Stimulated activated CD8-positive, alpha-beta memory T cell treated with anti-CD3 and anti-CD28 coated beads, Interleukin-4, amount 100 ng/mL, for 4 hours (primary cell): ENCODE results near the gene PROK2.

Experiments
- DNase-seq, 2 donors: peaks; one replicate each; pipeline ENCODE4 v3.0.0-alpha.2; 2020; ENCODE audit warnings: low read depth in 2 of 2, low spot score in 1 of 2

Gene PROK2

GRCh38 chr3:71787851-71788405 is 3.0 kb upstream of the PROK2 start:
- DNase-seq: no peak

GRCh38 chr3:71786551-71786950 is 1.6 kb upstream of the PROK2 start:
- no peak for DNase-seq

GRCh38 chr3:71786217-71786549 is 1.2 kb upstream of the PROK2 start:
- DNase-seq: no peak

- DNase-seq: no peak
Measured at GRCh38 chr3:71785532-71786216, 726 bp upstream of the PROK2 start.

GRCh38 chr3:71784201-71784913 is 591 bp downstream of the PROK2 start:
- DNase-seq: no peak

GRCh38 chr3:71783152-71783551 is 1.8 kb downstream of the PROK2 start:
- no peak for DNase-seq

GRCh38 chr3:71780430-71780829 is 4.5 kb downstream of the PROK2 start:
- no peak for DNase-seq

GRCh38 chr3:71779674-71780377 is 5.1 kb downstream of the PROK2 start:
- DNase-seq: no peak

GRCh38 chr3:71778353-71778752 is 6.6 kb downstream of the PROK2 start:
- DNase-seq: no peak

GRCh38 chr3:71776538-71776937 is 8.4 kb downstream of the PROK2 start:
- DNase-seq: no peak

GRCh38 chr3:71771884-71772283 is 13.1 kb downstream of the PROK2 start:
- no peak for DNase-seq

- DNase-seq: no peak
Measured at GRCh38 chr3:71771126-71771525, 13.8 kb downstream of the PROK2 start.

GRCh38 chr3:71763426-71763825 is 21.5 kb downstream of the PROK2 start:
- DNase-seq: no peak

GRCh38 chr3:71760140-71760539 is 24.8 kb downstream of the PROK2 start:
- no peak for DNase-seq

- DNase-seq: no peak
Measured at GRCh38 chr3:71759401-71759800, 25.5 kb downstream of the PROK2 start.

GRCh38 chr3:71758091-71758490 is 26.9 kb downstream of the PROK2 start:
- no peak for DNase-seq

GRCh38 chr3:71754610-71755253 is 30.2 kb downstream of the PROK2 start:
- DNase-seq: no peak

GRCh38 chr3:71753701-71754609 is 31.0 kb downstream of the PROK2 start, which contains the start of gene GPR27:
Gene GPR27 (plus strand): TSS chr3:71753855. CDS start chr3:71754050, 195 bp downstream.
- DNase-seq: no peak

- no peak for DNase-seq
Measured at GRCh38 chr3:71752831-71753700, 31.9 kb downstream of the PROK2 start.
